ENCODE measurements around the gene ARL6IP5. TPM values are rescaled to one million over a fixed set of nuclear protein-coding genes. Genes with fewer than 3 reads are reported as not detected.

The ARL6IP5 gene
- total RNA-seq, 1 experiment from 2014 or later, result 66.8 TPM

DNA sequence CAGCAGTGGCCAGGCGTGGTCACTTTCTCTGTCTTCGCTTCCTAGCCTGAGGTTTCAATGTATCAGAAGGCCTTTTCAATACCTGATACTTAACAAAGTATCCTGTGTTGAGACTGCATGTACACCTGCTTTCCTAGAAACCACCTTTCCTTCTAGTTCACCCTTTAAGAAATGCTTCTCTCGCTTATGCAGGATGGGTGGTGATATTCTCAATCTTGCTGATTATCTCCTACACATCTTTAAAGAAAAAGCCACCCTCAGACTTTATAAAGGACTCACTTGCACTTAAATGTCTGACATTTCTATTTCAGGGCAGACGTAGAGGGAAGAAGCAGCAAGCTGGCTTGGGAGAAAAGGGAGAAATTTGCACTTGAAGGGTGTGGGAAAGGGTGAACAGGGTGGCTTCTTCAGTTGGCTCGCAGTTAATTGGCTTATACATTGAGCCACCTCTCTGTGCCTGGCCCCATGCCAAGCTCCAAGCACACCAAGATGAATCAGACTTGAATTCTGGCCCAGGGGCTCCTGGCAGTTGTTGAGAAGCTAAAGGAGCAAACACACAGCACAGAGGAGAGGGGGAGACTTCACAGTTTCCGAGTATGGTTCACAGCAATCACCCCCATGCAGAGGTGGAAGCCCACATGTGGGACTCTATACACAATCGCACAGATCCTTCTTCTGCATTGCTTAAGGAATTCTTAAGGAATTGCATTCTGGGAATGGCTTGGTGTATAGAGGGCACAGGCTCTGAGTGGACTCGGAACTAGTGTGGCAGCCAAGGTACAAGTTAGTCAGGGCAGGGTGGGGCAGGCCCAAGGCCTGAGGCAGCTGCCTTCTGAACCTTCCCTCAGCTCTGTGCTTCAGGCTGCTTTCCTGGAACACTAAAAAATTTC is 1.3 kb downstream of the ARL6IP5 start:
- DNase-seq (ENCODE audit: low spot score), result peak; percentile 75

DNA sequence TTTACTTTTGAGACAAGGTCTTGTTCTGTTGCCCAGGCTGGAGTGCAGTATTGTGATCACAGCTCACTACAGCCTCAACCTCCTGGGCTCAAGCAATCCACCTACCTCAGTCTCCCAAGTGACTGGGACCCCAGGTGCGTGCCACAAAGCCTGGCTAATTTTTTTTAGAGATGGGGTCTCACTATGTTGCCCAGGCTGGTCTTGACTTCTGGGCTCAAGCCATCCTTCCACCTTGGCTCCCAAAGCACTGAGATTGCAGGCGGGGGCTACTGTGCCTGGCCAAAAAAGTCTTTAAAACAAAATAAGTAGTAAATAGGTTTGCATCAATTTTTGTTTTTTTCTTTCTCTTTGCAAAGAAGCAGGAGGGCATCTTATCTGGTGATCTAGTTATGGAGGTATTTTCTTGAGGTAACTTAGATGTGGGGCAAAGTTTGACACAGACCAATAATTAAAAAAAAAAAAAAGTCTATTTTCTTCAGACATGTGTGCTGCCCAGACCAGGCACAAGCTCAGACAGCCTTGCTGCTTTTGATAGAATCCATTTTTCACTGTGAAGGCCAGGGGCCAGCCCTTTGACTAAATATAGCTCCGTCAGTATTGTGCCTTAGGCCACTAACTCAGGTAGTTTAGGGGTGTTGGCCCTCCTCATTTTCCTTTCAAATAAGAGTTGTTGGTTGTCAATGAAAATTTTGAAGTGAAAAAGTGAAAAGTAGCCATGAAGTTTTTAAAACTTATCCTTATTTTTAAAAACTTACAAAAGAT is 2.5 kb downstream of the ARL6IP5 start:
- no peak for DNase-seq (ENCODE audit: low spot score)

DNA sequence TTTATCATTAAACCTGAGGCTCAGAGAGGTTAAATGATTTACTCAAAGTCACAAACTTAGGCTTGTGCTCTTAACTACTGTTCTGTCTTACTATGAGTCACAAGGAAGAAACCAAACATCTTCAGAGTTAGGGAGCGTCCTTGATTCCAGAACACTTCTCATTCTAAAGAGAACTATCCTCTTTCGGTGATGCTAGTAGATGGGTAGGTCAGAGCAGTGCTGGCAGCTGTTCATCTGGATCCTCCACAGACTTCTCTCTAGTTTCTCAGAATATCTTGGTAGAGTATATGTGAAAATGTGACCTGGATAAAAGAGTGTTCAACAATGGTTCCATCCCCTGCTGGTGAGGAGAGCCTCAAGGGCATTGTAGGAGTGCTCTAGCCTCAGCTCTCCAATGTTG is 3.3 kb downstream of the ARL6IP5 start:
- DNase-seq (ENCODE audit: low spot score), result no peak

DNA sequence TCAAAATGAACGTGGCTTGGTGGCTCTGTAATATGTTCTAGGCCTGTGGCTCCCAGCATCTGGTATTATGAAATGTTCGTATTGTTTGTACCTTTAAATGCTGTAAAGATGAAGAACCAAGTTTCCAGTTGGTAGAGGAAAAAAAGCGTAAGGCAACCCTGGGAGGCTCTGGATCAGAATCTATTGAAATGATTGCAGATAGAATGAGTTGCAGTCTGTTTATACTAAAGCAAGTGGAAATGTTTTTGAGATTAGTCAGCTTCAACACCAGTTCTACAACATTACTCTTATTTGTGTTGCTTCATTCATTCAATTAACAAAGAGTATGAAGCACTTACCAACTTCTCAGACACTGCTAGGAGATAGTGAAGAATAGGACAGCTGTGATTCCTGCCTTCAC is 5.3 kb downstream of the ARL6IP5 start:
- DNase-seq (ENCODE audit: low spot score), result peak; percentile 15

DNA sequence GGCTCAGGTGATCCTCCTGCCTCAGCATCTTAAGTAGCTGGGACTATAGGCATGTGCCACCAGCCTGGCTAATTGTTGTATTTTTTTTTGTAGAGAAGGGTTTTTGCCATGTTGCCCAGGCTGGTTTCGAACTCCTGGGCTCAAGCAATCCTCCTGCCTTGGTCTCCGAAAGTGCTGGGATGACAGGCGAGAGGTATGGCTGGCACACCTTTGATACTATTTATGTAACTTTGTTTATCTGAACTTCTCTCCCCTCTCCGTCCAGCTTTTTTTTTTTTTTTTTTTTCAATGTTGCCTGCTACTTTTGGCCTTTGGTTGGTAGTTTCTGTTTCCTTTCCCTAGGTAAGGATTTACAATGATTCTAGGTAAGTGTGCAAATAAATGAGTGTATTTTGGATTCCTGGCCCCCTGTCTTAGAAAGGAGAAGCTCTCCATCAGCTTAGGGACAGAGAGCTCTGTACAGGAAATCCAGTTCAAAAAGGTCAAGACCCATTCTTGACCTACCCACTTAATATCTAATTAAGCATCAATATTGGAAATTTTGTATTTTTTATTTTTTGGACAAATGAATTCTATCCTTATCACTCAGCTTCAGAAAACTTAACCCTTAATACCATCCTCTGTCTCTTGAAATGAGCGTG is 6.8 kb downstream of the ARL6IP5 start:
- DNase-seq (ENCODE audit: low spot score), result no peak

DNA sequence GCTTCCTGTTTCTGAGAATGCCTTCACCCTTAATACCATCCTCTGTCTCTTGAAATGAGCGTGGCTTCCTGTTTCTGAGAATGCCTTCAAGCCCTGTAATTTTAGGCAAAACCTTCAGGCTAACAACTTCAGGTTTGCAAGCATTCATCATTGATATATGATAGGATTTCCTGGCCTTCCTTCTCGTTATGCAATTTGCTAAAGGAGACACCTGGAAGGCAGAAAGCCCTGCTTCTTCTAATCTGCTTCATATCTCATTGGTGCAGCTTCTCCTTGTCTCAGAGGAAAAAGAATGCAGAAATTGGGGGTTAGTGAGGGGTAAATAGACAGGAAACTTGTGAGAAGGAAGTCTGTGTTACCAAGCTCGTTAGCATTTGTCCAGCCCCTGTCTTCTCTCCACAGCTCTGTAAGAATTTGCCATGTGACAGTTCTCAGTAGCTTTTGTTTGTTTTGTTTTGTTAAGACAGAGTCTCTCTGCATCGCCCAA is 7.3 kb downstream of the ARL6IP5 start:
- DNase-seq (ENCODE audit: low spot score), result no peak

DNA sequence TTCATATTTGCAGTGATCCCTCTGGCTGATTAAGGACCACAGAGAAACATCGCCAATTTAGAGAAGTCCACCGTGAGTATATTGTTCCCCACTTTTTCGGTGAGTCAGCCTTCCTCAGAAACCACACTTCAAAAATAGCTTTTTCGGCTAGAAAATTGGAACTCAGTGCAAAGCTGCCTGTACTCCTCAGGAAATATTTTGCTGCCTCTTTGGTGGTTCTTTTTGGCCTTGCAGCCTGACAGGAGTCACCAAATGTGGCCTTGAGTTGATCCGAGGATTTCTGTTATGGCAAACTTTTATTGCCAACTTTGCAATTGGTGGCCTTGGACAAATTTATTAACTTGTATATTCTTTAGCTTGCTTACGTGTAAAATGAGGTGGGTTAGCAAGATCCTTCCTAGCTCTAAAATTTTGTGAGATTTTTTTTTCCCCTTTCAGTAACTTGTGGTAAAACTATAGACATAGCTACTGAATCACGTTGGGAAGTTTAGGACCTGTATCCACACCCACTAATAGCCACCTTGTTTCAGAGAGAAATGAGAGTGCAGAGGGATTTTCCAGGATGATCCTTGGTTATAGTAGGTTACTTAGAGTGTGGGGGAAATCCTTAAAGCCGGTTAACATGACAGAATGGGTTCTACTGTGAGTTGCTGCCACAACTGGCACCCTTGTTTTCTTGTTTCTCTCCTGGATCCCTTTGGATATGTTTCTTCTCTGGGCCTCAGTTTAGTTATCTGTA is 9.9 kb downstream of the ARL6IP5 start:
- DNase-seq (ENCODE audit: low spot score), result no peak

DNA sequence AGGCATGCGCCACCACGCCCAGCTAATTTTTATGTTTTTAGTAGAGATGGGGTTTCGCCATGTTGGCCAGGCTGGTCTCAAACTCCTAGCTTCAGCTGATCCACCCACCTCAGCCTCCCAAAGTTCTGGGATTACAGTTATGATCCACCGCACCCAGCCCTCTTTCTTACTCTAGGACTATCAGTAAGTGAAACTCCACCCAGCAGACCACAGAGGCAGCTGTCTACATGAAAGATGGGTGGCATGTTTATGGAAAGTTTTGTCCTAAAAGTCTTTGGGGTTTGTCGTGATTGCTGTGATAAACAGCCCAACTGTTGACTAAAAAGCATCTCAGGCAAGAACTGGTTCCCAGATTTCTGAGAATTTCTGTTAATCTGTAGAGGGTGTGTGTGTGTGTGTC is 10.9 kb downstream of the ARL6IP5 start:
- no peak for DNase-seq (ENCODE audit: low spot score)

DNA sequence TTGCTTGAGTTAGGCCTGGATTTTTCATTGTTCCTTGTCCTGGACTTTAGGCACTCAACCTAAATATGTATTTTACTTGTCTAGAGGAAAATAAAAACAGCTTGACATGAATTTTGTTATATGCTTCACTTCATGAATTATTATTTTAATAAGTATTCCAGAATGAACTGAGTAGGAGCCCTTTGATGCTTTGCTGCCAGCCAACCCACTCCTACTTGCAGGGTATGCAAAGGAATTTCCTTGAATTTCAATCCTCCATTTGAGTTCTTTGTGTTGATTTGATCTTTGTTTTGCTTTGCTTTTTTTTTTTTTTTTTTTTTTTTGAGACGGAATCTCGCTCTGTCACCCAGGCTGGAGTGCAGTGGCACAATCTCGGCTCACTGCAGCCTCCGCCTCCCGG is 11.6 kb downstream of the ARL6IP5 start:
- DNase-seq (ENCODE audit: low spot score), result no peak

DNA sequence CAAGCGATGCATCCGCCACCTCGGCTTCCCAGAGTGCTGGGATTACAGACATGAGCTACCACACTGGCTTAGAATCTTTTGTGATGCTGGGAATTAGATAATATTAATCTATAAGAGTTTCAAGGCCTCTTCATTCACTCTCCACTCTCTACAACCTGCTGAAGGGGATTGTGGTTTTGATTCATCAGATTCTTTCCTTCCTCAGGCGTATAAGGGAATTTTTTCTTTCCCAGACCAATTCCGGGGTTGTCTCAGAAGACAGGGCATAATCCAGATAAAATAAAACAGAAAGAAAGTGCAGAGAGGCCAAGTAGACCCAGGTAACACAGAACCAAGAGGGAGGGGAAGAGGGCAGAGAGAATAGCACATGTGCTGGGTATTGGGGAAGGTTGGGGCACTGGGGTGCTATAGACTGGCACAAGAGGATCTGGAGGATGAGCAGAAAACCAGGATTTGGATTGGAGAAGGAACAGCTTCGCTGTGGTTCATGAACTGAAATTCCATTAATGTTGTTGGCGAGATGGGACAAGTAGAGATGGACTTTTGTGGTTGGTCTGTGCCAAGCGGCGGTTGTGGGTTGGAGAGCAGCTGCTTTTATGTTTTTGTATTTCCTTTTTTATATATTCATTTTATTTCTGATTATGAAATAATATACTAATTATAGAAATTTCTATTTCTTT is 12.8 kb downstream of the ARL6IP5 start:
- DNase-seq (ENCODE audit: low spot score), result no peak

DNA sequence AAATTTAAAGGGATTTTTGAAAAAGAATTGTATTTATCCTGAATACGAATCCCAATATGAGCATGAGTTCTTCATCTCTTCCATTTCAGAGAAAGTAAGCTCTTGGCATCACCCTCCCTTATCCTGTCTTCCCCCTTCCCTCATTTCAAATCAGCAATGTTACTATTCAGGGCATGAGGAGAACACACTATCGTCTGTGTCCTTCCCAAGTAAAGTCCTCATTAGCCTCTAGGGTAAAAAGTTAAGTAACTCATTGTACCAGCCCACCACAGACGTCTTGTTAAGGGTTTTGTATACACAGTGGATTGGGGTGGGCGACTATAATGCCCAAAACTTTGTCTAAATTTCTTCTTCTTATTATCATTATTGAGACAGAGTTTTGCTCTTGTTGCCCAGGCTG is 14.8 kb downstream of the ARL6IP5 start:
- DNase-seq (ENCODE audit: low spot score), result no peak

DNA sequence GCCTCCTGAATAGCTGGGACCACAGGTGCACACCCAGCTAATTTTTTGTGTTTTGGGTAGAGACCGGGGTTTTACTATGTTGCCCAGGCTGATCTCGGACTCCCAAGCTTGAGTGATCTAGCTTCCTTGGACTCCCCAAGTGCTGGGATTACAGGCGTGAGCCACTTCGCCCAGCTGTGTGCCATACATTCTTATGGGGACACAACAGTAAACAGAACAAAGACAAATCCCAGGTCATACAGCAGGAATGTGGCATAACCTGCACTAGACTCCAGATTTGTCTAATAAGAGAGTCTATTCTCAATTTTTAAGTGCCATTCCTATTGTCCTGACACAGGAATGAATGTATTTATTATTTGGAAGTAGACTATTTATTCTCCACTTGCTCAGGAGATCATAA is 17.6 kb downstream of the ARL6IP5 start:
- no peak for DNase-seq (ENCODE audit: low spot score)

DNA sequence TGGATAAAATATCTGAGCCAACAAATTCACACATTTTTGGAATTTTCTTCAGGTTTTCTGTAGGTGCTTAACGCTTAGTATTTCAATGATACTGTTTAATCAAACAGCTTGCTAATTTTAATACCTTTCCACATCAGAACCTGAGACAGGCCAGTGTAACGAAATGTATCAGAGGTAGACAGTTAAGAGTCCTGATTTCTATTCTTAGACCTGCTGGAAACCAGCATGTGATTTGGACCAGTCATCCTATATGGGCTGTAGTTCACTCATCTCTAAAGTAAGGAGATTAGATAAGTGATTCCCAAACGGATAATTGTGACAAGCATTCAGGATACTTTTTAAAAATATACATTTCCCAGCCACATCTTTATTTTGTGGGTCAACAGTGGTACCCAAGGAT is 18.4 kb downstream of the ARL6IP5 start:
- DNase-seq (ENCODE audit: low spot score), result no peak

DNA sequence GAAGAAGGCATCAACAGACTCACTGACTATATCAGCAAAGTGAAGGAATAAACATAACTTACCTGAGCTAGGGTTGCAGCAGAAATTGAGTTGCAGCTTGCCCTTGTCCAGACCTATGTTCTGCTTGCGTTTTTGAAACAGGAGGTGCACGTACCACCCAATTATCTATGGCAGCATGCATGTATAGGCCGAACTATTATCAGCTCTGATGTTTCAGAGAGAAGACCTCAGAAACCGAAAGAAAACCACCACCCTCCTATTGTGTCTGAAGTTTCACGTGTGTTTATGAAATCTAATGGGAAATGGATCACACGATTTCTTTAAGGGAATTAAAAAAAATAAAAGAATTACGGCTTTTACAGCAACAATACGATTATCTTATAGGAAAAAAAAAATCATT is 19.8 kb downstream of the ARL6IP5 start:
- DNase-seq (ENCODE audit: low spot score), result no peak

DNA sequence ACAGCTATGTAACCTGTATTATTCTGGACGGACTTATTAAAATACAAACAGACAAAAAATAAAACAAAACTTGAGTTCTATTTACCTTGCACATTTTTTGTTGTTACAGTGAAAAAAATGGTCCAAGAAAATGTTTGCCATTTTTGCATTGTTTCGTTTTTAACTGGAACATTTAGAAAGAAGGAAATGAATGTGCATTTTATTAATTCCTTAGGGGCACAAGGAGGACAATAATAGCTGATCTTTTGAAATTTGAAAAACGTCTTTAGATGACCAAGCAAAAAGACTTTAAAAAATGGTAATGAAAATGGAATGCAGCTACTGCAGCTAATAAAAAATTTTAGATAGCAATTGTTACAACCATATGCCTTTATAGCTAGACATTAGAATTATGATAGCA is 20.6 kb downstream of the ARL6IP5 start:
- no peak for DNase-seq (ENCODE audit: low spot score)

DNA sequence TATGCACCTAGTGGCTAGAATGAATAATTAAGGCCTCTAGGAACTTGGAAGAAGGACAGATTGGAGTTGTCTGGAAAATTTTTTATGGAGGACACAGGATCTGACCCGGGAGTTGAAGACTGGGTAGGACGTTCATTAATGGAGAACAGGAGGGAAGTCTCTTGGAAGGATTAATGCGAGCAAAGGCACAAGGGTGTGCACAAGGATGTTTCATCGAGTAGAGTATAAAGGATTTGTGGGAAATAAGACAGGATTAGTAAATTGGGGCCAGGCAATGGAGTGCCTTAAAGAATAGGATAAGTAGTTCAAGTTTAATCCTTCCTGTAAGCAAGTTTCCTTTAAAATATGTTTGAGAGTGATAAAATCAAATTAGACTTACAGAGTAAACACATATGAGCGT is 23.1 kb downstream of the ARL6IP5 start:
- DNase-seq (ENCODE audit: low spot score), result no peak

DNA sequence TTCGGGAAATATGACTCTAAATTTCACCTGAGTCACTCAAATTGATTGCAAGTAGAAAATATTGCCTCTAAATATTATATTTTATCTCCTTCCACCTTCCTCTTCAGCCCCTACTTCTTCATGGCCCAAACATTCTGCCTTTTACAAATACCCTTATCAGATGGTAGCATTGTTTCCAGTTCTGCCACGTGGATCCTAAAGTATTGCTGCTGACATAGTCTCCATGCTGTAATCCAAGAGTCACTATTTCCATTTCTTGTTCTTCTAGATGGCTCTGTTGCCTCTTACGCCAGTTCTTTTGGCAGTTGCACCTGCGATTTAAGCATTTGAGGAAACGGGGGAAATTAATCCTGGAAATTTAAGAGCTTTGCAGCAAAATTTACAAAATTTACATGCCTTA is 24.1 kb downstream of the ARL6IP5 start:
- DNase-seq (ENCODE audit: low spot score), result no peak

DNA sequence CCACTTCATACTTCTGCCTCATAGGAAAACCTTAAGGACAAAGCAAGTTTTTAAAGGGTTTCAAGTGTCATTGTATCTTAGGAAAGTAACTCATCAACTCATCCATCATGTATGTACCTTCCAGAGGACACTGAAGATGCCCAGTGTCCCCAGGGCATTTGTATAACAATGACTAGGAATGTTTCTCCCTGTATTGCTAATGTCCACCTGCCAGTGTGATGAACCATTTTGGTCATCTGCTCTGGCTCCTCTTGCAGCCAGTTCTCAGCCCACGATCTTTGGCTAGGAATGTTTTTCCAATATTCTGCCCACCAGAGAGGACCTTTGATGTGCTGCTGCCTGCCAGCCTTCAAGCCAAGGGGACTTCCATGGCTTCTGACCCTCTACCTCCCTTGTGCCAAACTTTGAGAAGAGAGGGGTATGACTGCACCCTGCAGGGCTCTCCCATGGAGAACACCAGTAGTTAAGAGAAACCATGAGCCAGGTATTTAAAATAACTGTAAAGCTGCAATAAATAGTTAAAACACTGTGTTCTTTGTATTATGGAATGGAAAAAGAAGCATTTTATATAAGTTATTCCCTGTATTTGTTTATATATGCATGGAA is 26.3 kb downstream of the ARL6IP5 start:
- no peak for DNase-seq (ENCODE audit: low spot score)

DNA sequence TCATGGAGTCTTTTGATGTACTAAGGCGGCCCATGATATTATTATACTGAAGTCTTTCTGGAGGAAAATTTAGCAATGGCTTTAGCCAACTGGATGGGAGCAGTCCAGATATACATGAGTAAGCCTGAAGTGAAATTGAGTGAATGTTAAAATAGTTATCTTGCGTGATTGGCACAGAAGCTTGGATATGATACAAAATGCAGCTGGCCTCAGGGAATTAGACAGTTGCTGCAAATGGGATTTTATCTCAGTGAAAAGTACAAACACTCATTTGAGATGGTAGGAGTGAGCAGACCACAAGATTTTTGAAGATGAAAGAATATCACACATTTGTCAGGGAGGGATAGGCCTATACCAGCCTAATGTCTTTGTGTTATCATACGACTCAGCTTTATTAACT is 28.8 kb downstream of the ARL6IP5 start:
- DNase-seq (ENCODE audit: low spot score), result no peak

DNA sequence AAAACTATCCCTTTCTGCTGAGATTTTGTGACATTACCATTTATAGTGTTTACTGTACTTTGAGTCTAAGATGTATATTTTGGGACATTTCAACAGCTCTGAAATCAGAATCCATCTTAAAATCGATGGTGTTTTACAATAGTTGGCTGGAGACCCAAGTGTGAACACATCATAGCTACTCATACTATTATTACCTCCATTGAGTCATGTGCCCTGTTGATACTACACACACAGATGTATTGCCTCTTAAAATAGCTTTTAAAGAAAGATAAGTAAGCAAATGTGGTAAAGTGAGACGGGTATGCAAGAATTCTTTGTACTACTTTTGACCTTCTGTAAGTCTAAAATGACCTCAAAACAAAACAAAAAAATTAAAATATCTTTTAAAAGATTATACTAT is 31.0 kb downstream of the ARL6IP5 start:
- DNase-seq (ENCODE audit: low spot score), result no peak

DNA sequence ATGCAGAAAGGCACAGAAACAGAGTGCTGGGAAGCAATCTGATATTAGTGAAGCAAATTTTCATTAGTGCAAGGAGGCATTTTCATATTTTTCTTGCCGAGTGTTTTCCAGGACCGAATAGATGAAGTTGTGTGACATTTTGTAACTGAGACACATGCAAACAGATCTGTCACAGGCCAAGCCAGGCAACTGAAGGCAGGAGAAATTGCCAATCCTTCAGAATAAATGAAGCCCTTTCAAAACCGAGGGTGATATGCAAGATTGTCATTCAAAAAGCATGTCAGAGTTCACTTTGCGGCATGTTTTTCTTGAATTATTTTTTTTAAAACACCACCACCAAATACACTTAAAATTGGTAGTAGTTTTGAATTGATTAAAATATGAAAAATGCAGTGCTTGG is 31.4 kb downstream of the ARL6IP5 start:
- no peak for DNase-seq (ENCODE audit: low spot score)
